GM12878 (cell line): ENCODE results near the gene PSAT1. TPM values are rescaled to one million over a fixed set of nuclear protein-coding genes. Genes with fewer than 3 reads are reported as not detected.

ENCODE experiments used
- BMI1 ChIP-seq: fragments of 450-650 bp; IDR thresholded peaks from 2 replicates; pipeline ENCODE4 v1.6.1; 2016; ENCODE audit warnings: mild to moderate bottlenecking, moderate library complexity, borderline replicate concordance
- JUND ChIP-seq: IDR thresholded peaks from 2 replicates; pipeline ENCODE4 v1.6.1; 2012; ENCODE audit warnings: low read depth, mild to moderate bottlenecking, low read length, improper control_type of control experiment, moderate library complexity
- LARP7 ChIP-seq: fragments of 450-650 bp; IDR thresholded peaks from 2 replicates; pipeline ENCODE4 v1.6.1; 2017; ENCODE audit warnings: mild to moderate bottlenecking
- MTA2 ChIP-seq: fragments of 450-650 bp; IDR thresholded peaks from 2 replicates; pipeline ENCODE4 v1.6.1; 2016; ENCODE audit warnings: low read depth, mild to moderate bottlenecking, moderate library complexity
- MXI1 ChIP-seq: fragments of 150-350 bp; IDR thresholded peaks from 2 replicates; pipeline ENCODE4 v1.6.1; 2011; ENCODE audit warnings: low read depth, mild to moderate bottlenecking, inconsistent platforms, low read length, improper control_type of control experiment
- RUNX3 ChIP-seq: IDR thresholded peaks from 2 replicates; pipeline ENCODE4 v1.6.1; 2012; ENCODE audit warnings: low read length, inconsistent platforms
- STAT3 ChIP-seq: IDR thresholded peaks from 2 replicates; pipeline ENCODE4 v1.6.1; 2011; ENCODE audit warnings: low read depth, low read length, improper control_type of control experiment
- ZNF207 ChIP-seq: fragments of 450-650 bp; IDR thresholded peaks from 2 replicates; pipeline ENCODE4 v1.6.1; 2014; ENCODE audit warnings: antibody characterized with exemption, mild to moderate bottlenecking, borderline replicate concordance
- polyA plus RNA-seq, 11 experiments: library from polyadenylated mRNA; depleted of rRNA in 4 of 11; unstranded in 6 of 11; stranded (reverse) in 5 of 11; fragments of >200 nt; fragmentation: Nextera tagmentation in 4 of 11; fragmentation: Illumina TruSeq in 1 of 11; extraction: Ambion mirVana in 4 of 11; extraction: Trizol in 1 of 11; gene quantifications; 1 replicate in 1 of 11; 2 replicates in 10 of 11; pipeline versions ENCODE4 v1.2.1 to v1.2.3, GENCODE V29; 2011 to 2016; ENCODE audit warnings: inconsistent platforms in 2 of 11, missing spikeins in 2 of 11, low read depth in 1 of 11
- total RNA-seq, 4 experiments: library from RNA; depleted of rRNA in 3 of 4; stranded (reverse); fragments of >200 nt in 3 of 4; fragmentation: Illumina TruSeq in 1 of 4; extraction: Trizol in 1 of 4; gene quantifications; 2 replicates each; pipeline versions ENCODE4 v1.2.1 to v1.2.3, GENCODE V29; 2013 to 2021
- TF ChIP-seq, protein P1 (sequence below): fragments of 450-650 bp; IDR thresholded peaks from 2 replicates; pipeline ENCODE4 v1.6.1; 2017; ENCODE audit warnings: mild to moderate bottlenecking, moderate library complexity
- TF ChIP-seq, protein P2 (sequence below): fragments of 450-650 bp; conservative IDR thresholded peaks from 2 replicates; pipeline ENCODE4 v1.6.1; 2017; ENCODE audit warnings: mild to moderate bottlenecking, moderate library complexity

The PSAT1 gene
- total and polyA plus RNA-seq, 10 of the 15 experiments (the other 5 are each of a cell fraction or from before 2014, with no cell fraction given), result 35.1 to 126 (median 51.9) TPM

DNA sequence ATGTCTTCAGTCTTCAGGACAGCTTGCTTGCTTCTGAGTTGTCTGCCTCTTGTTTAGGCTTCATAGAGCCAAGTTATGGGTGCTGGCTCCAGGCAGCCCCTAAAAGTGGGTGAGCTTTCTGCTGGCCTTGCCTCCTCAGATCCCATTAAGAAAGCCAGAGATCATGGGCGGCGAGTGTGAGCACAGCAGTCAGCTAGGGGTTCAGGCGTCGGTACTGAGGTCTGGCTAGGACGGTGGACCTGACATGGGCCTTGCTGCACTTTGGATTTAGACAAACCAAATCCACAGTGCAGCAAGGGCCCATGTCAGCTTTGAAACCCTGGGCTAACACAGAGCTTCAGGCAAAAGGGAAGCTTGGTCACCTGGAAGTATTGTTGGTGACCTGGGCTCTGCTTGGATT lies 17.6 kb downstream of the PSAT1 start (continued):
- TF ChIP-seq, protein P1, sequence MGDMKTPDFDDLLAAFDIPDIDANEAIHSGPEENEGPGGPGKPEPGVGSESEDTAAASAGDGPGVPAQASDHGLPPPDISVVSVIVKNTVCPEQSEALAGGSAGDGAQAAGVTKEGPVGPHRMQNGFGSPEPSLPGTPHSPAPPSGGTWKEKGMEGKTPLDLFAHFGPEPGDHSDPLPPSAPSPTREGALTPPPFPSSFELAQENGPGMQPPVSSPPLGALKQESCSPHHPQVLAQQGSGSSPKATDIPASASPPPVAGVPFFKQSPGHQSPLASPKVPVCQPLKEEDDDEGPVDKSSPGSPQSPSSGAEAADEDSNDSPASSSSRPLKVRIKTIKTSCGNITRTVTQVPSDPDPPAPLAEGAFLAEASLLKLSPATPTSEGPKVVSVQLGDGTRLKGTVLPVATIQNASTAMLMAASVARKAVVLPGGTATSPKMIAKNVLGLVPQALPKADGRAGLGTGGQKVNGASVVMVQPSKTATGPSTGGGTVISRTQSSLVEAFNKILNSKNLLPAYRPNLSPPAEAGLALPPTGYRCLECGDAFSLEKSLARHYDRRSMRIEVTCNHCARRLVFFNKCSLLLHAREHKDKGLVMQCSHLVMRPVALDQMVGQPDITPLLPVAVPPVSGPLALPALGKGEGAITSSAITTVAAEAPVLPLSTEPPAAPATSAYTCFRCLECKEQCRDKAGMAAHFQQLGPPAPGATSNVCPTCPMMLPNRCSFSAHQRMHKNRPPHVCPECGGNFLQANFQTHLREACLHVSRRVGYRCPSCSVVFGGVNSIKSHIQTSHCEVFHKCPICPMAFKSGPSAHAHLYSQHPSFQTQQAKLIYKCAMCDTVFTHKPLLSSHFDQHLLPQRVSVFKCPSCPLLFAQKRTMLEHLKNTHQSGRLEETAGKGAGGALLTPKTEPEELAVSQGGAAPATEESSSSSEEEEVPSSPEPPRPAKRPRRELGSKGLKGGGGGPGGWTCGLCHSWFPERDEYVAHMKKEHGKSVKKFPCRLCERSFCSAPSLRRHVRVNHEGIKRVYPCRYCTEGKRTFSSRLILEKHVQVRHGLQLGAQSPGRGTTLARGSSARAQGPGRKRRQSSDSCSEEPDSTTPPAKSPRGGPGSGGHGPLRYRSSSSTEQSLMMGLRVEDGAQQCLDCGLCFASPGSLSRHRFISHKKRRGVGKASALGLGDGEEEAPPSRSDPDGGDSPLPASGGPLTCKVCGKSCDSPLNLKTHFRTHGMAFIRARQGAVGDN, result no peak
- TF ChIP-seq STAT3, result no peak
- TF ChIP-seq MXI1, result no peak
- no peak for TF ChIP-seq LARP7
- TF ChIP-seq MTA2, result no peak
- no peak for TF ChIP-seq JUND
- TF ChIP-seq ZNF207, result no peak
- TF ChIP-seq RUNX3, result no peak
- TF ChIP-seq, protein P2, sequence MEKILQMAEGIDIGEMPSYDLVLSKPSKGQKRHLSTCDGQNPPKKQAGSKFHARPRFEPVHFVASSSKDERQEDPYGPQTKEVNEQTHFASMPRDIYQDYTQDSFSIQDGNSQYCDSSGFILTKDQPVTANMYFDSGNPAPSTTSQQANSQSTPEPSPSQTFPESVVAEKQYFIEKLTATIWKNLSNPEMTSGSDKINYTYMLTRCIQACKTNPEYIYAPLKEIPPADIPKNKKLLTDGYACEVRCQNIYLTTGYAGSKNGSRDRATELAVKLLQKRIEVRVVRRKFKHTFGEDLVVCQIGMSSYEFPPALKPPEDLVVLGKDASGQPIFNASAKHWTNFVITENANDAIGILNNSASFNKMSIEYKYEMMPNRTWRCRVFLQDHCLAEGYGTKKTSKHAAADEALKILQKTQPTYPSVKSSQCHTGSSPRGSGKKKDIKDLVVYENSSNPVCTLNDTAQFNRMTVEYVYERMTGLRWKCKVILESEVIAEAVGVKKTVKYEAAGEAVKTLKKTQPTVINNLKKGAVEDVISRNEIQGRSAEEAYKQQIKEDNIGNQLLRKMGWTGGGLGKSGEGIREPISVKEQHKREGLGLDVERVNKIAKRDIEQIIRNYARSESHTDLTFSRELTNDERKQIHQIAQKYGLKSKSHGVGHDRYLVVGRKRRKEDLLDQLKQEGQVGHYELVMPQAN, result no peak
- no peak for TF ChIP-seq BMI1
